WI38 (cell line): Measurements from ENCODE around the gene FHL2.
A peak's percentile ranks its signal among the peaks of the same experiment; 100 is the strongest.

Experiments
- H3K4me3 ChIP-seq: 2 replicates; pipeline ENCODE4 v1.5.1; 2011; ENCODE audit warnings: low read depth, mild to moderate bottlenecking, control low read depth, low read length
- TF ChIP-seq, protein P1 (sequence below): IDR thresholded peaks from 2 replicates; pipeline ENCODE4 v1.5.1; 2012; ENCODE audit warnings: low read depth, mild to moderate bottlenecking, control low read depth, low read length

Gene FHL2

DNA sequence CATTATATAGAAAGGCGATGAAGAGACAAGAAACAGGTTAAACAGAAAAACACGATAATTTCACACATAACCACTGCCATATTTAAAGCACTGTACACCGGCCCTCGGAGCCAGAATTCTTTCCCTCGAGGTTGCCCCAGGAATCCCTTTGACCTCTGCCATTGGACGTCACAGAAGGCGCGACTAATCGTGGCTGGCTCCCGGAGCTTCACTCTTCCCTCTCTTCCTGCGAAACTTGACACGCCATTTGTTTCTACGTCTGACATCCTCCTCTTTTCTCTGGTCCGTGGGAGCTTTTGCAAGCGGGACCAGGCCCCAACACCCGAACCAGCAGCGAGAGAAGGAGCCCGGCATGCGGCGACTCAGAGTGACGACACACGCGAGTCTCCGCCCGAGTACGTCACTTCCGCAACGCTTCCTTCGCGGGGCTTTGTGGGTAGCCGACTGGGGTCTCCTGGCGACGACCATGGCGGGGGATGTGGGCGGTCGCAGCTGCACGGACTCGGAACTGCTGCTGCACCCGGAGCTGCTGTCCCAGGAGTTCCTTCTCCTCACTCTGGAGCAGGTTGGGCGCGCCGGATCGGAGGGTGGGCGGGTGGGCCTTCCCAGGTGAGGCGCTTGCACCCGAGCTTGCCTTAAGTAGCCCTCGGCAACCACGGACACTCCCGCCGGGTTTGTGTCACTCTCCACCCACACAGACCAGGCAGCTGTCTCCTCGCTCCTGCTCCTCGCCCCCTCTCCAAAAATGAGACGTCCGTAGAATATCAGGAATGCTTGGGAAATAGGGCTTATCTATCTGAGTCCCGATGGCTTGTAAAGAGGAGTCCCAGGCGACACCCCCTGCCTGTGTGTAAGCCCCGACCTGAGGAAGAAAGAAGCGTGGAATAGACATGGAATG lies 61.5 kb downstream of the FHL2 start, which contains the start of gene C2orf49:
TSS of gene C2orf49 (plus strand) at position 419 of the 898 bp plus-strand sequence. CDS start at position 467, 48 bp downstream.
- H3K4me3 ChIP-seq, result peak within 1 kb of the TSS; percentile 98
- TF ChIP-seq, protein P1, sequence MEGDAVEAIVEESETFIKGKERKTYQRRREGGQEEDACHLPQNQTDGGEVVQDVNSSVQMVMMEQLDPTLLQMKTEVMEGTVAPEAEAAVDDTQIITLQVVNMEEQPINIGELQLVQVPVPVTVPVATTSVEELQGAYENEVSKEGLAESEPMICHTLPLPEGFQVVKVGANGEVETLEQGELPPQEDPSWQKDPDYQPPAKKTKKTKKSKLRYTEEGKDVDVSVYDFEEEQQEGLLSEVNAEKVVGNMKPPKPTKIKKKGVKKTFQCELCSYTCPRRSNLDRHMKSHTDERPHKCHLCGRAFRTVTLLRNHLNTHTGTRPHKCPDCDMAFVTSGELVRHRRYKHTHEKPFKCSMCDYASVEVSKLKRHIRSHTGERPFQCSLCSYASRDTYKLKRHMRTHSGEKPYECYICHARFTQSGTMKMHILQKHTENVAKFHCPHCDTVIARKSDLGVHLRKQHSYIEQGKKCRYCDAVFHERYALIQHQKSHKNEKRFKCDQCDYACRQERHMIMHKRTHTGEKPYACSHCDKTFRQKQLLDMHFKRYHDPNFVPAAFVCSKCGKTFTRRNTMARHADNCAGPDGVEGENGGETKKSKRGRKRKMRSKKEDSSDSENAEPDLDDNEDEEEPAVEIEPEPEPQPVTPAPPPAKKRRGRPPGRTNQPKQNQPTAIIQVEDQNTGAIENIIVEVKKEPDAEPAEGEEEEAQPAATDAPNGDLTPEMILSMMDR, result no peak

DNA sequence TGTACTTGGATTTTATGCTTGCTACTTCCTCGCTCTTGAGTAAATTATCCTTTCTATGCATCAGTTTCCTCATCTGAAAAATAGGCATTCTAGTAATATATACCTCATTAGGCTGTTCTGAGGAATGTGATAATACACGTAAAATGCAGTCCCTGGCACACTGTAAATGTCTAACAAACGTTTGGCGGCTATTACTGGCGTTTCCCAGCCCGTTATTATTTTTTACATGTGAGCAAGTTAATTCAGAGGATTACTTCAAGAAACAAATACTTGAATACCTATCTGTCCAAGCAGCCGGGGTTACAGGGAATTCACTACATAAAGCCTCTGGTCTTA lies 62.1 kb downstream of the FHL2 start:
- peak overlapping the region; percentile 98 for H3K4me3 ChIP-seq
- TF ChIP-seq, protein P1, result no peak

DNA sequence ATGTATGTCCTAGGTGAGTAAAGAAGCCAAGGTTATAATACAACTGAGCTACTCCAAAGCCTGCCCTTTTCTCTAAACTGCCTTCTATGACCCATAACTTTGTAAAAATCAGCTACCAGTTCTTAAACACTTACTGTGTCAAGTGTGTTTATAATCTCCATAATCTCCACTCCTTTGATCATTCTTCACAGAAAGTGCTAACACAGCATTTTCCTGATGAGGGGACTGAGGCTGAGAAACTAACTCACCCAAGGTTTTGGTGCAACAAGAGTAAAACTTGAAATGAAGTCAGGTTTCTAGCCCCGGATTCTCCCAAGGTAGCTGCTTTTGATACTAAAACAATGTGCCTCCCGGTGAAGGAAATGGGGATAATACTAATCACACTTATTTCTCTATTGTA lies 63.4 kb downstream of the FHL2 start:
- TF ChIP-seq, protein P1, result no peak
- no peak overlapping the region for H3K4me3 ChIP-seq

- TF ChIP-seq, protein P1, result no peak
- H3K4me3 ChIP-seq, result no peak overlapping the region
Observed at GRCh38 chr2:105334211-105334610, 64.6 kb downstream of the FHL2 start.

DNA sequence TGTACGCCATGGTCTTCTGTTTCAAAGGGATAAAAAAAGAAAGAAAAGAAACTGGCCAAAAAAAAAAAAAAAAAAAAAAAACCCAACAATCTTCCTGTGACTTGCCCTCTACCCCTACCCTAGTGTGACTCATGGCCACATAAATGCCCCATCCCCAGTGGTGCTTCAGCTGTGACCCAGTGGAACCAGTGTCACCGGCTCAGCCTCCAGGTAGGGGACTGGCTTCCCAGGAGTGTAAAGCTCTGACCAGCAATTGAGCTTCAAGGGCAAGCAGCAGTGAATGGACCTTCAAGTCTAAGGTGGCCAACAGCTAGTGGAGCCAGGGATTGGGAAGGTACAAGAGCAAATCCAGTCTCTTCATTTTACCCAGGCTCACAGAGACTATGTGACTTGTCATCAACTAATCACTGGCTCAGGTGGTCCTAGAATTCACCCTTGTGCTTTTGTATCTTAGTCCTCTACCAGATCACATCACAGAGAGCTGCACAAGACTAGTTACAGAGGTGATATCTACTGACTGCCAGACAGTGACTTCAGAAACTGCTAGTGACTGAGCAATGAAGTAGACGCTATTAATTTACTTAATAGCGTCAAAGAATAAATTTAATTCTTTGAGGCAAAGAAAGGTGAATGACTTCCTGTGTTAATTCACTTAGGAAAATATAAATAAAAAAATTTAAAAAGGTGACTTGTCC lies 68.0 kb downstream of the FHL2 start:
- TF ChIP-seq, protein P1, result no peak
- no peak overlapping the region for H3K4me3 ChIP-seq

- TF ChIP-seq, protein P1, result no peak
- H3K4me3 ChIP-seq, result peak within 1 kb of the TSS; percentile 74
Observed at GRCh38 chr2:105329561-105330495, 69.0 kb downstream of the FHL2 start, which contains the start of gene TGFBRAP1. Gene TGFBRAP1, minus strand, starts transcription at chr2:105329735. Its CDS starts 21,434 bp downstream, at chr2:105308301.
